GM12878 (cell line): ENCODE measurements around the gene RRP12. TPM values are rescaled to one million over a fixed set of nuclear protein-coding genes. Genes with fewer than 3 reads are reported as not detected.
A peak's percentile ranks its signal among the peaks of the same experiment; 100 is the strongest.

ENCODE experiments used
- ATAC-seq: fragments of 200-7000 bp; cut with Tn5 transposase; 3 replicates; pipeline ENCODE4 v1.9.1; 2020; ENCODE audit warnings: mild to moderate bottlenecking, moderate library complexity
- BruUV-seq: library from RNA; stranded (reverse); fragments of 400-500 nt; replicated peaks from 2 replicates; lab custom pipeline; 2021; lab: Mats Ljungman, UMichigan
- CTCF ChIA-PET: fragments of 300-600 bp; sonication (Branson Sonifier 250); formaldehyde crosslinking; extraction: SDS; loops from one replicate; lab custom pipeline; 2021; ENCODE audit warnings: inconsistent platforms; lab: Yijun Ruan, JAX
- POLR2A ChIA-PET: fragments of 350-600 bp; formaldehyde crosslinking; extraction: SDS; loops from one replicate; lab custom pipeline; 2021; ENCODE audit warnings: inconsistent platforms; lab: Charles Lee
- RAD21 ChIA-PET: fragments of 300-600 bp; sonication (Branson Sonifier 250); formaldehyde crosslinking; loops from one replicate; lab custom pipeline; 2023; ENCODE audit warnings: antibody characterized with exemption; ENCODE audit not compliant: unreplicated experiment; lab: Charles Lee
- SMC1A ChIA-PET: fragments of 300-600 bp; sonication (Branson Sonifier 250); formaldehyde crosslinking; loops from one replicate; lab custom pipeline; 2023; ENCODE audit not compliant: unreplicated experiment, uncharacterized antibody; lab: Charles Lee
- DNase-seq: peaks from one replicate; pipeline ENCODE4 v3.0.0-alpha.2; 2011; ENCODE audit warnings: low read depth, low spot score
- FAIRE-seq: peaks from 3 replicates; lab custom pipeline; 2011; peaks lifted over from hg19 to GRCh38; lab: Jason Lieb, UNC
- H2AFZ ChIP-seq: 2 replicates; pipeline ENCODE4 v1.6.0; 2011; ENCODE audit warnings: low read depth, low read length, control low read depth; ENCODE audit not compliant: control insufficient read depth
- H3K27ac ChIP-seq: 2 replicates; pipeline ENCODE4 v1.5.1; 2011; ENCODE audit warnings: control low read depth; ENCODE audit not compliant: control insufficient read depth, insufficient read depth
- H3K27me3 ChIP-seq, 2 experiments: replicated peaks in 1 of 2; 2 replicates each; pipeline versions ENCODE4 v1.6.0 to v1.6.1; 2011; ENCODE audit warnings: low read length in 1 of 2; ENCODE audit not compliant: control insufficient read depth in 2 of 2, insufficient read depth in 2 of 2
- H3K36me3 ChIP-seq, 2 experiments: 2 replicates each; pipeline ENCODE4 v1.5.1; 2011; ENCODE audit warnings: low read length in 1 of 2; ENCODE audit not compliant: control insufficient read depth in 2 of 2, insufficient read depth in 2 of 2
- H3K4me1 ChIP-seq: 2 replicates; pipeline ENCODE4 v1.6.1; 2011; ENCODE audit warnings: mild to moderate bottlenecking, low read length, moderate library complexity, mixed read lengths; ENCODE audit not compliant: control insufficient read depth, insufficient read depth
- H3K4me2 ChIP-seq: 2 replicates; pipeline ENCODE4 v1.6.0; 2011; ENCODE audit warnings: control low read depth; ENCODE audit not compliant: control insufficient read depth, insufficient read depth
- H3K4me3 ChIP-seq: fragments of 200-600 bp; sonication (generic); 2 replicates; pipeline ENCODE4 v1.5.1; 2016
- H3K79me2 ChIP-seq: 2 replicates; pipeline ENCODE4 v1.6.0; 2011; ENCODE audit warnings: low read length; ENCODE audit not compliant: control insufficient read depth, insufficient read depth
- H3K9ac ChIP-seq: 2 replicates; pipeline ENCODE4 v1.8.0; 2011; ENCODE audit warnings: low read length, control low read depth, mixed read lengths; ENCODE audit not compliant: control insufficient read depth, insufficient read depth
- H3K9me3 ChIP-seq: replicated peaks from 3 replicates; pipeline ENCODE4 v1.5.1; 2011; ENCODE audit warnings: mild to moderate bottlenecking, low read length; ENCODE audit not compliant: control insufficient read depth, insufficient read depth
- H4K20me1 ChIP-seq: 2 replicates; pipeline ENCODE4 v1.6.0; 2011; ENCODE audit not compliant: control insufficient read depth, insufficient read depth
- CHD1 ChIP-seq: IDR thresholded peaks from 2 replicates; pipeline ENCODE4 v1.6.1; 2012; ENCODE audit warnings: low read depth, low read length, improper control_type of control experiment
- ELK1 ChIP-seq: IDR thresholded peaks from 2 replicates; pipeline ENCODE4 v1.6.1; 2012; ENCODE audit warnings: low read depth, low read length, improper control_type of control experiment
- ESRRA ChIP-seq: IDR thresholded peaks from 2 replicates; pipeline ENCODE4 v1.6.1; 2012; ENCODE audit warnings: mild to moderate bottlenecking, low read length, improper control_type of control experiment
- HDAC6 ChIP-seq: fragments of 200-600 bp; sonication (generic); IDR thresholded peaks from one replicate; pipeline ENCODE4 v1.8.0; 2017; ENCODE audit warnings: antibody characterized with exemption; ENCODE audit not compliant: unreplicated experiment
- IRF3 ChIP-seq: fragments of 450-650 bp; IDR thresholded peaks from 2 replicates; pipeline ENCODE4 v1.6.1; 2014; ENCODE audit warnings: mild to moderate bottlenecking
- MAX ChIP-seq: IDR thresholded peaks from 2 replicates; pipeline ENCODE4 v1.6.1; 2012; ENCODE audit warnings: low read depth, low read length, improper control_type of control experiment
- MEF2A ChIP-seq: IDR thresholded peaks from 2 replicates; pipeline ENCODE4 v1.6.1; 2011; ENCODE audit warnings: low read depth, mild to moderate bottlenecking, low read length, moderate library complexity; ENCODE audit not compliant: insufficient read depth
- MYC ChIP-seq: IDR thresholded peaks from 2 replicates; pipeline ENCODE4 v1.6.1; 2011; ENCODE audit warnings: mild to moderate bottlenecking, low read length, moderate library complexity, inconsistent platforms; ENCODE audit not compliant: insufficient read depth, insufficient replicate concordance, insufficient read length, severe bottlenecking
- PKNOX1 ChIP-seq: fragments of 450-650 bp; IDR thresholded peaks from 2 replicates; pipeline ENCODE4 v1.6.1; 2016; ENCODE audit warnings: mild to moderate bottlenecking
- PML ChIP-seq: IDR thresholded peaks from 2 replicates; pipeline ENCODE4 v1.6.1; 2012; ENCODE audit warnings: low read length, inconsistent platforms
- POLR2AphosphoS5 ChIP-seq: IDR thresholded peaks from 2 replicates; pipeline ENCODE4 v1.6.1; 2011; ENCODE audit warnings: mild to moderate bottlenecking, low read length, inconsistent platforms
- RB1 ChIP-seq: fragments of 450-650 bp; formaldehyde crosslinking; IDR thresholded peaks from 2 replicates; pipeline ENCODE4 v1.6.1; 2017; ENCODE audit warnings: mild to moderate bottlenecking, borderline replicate concordance
- ZNF24 ChIP-seq: fragments of 450-650 bp; IDR thresholded peaks from 2 replicates; pipeline ENCODE4 v1.6.1; 2017; ENCODE audit warnings: antibody characterized with exemption, mild to moderate bottlenecking
- WGBS: methylation state at CpG from one replicate; pipeline ENCODE4 v1.1.6; 2016; ENCODE audit warnings: low lambda C conversion rate; ENCODE audit not compliant: insufficient replicate concordance, insufficient coverage; ENCODE audit errors: missing lambda C conversion rate; 5-methylcytosine and 5-hydroxymethylcytosine counted together
- in situ Hi-C: fragments of 300-500 bp; cut with MboI; formaldehyde crosslinking; loops from 9 replicates; pipeline ENCODE4 v1.14.3; 2018; ENCODE audit warnings: mixed read lengths
- intact Hi-C: fragments of 100-400 bp; cut with micrococcal nuclease; formaldehyde crosslinking; loops from one replicate; pipeline ENCODE4 v1.14.2; 2022; ENCODE audit not compliant: unreplicated experiment
- polyA plus RNA-seq, 11 experiments: library from polyadenylated mRNA; depleted of rRNA in 4 of 11; unstranded in 6 of 11; stranded (reverse) in 5 of 11; fragments of >200 nt; fragmentation: Nextera tagmentation in 4 of 11; fragmentation: Illumina TruSeq in 1 of 11; extraction: Ambion mirVana in 4 of 11; extraction: Trizol in 1 of 11; gene quantifications; 1 replicate in 1 of 11; 2 replicates in 10 of 11; pipeline versions ENCODE4 v1.2.1 to v1.2.3, GENCODE V29; 2011 to 2016; ENCODE audit warnings: inconsistent platforms in 2 of 11, missing spikeins in 2 of 11, low read depth in 1 of 11
- total RNA-seq, 4 experiments: library from RNA; depleted of rRNA in 3 of 4; stranded (reverse); fragments of >200 nt in 3 of 4; fragmentation: Illumina TruSeq in 1 of 4; extraction: Trizol in 1 of 4; gene quantifications; 2 replicates each; pipeline versions ENCODE4 v1.2.1 to v1.2.3, GENCODE V29; 2013 to 2021
- TF ChIP-seq, protein P1 (sequence below): fragments of 450-650 bp; IDR thresholded peaks from 2 replicates; pipeline ENCODE4 v1.6.1; 2018; ENCODE audit warnings: borderline replicate concordance, mild to moderate bottlenecking; ENCODE audit not compliant: partially characterized antibody

The RRP12 gene
- total and polyA plus RNA-seq, 10 of the 15 experiments (the other 5 are each of a cell fraction or from before 2014, with no cell fraction given): 5.3 to 48.7 (median 16.8) TPM

DNA sequence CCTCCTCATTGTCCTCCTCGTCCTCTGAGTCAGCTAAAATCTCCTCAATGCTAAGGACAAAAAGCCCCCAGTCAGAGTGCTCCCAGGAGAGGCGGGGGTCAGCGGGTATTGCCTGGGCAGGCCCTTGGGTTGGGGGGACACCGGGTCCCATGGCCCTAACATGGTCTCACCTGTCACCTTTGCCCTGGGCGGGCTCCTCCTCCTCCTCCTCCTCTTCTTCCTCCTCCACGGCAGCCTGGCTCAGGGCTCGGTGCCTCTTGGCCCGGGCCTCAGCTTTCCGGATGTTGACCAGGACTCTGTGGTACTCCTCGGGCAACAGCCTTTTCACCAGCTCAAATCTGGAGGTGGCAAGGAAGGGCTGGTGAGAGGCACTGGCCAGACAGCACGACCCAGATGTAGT is 34.6 kb downstream of the RRP12 start (continued):
- no peak for TF ChIP-seq RB1
- no peak for TF ChIP-seq MYC
- no peak for TF ChIP-seq POLR2AphosphoS5
- no peak for TF ChIP-seq MAX
- no peak for TF ChIP-seq CHD1
- TF ChIP-seq ZNF24: no peak
- no peak for TF ChIP-seq ESRRA

- H3K27me3 ChIP-seq: no peaks in the 10 kb centered on the region
- WGBS: 37% methylated on average over 19 of the region's 19 CpGs
- ATAC-seq (no peak), DNase-seq (no peak), FAIRE-seq (no peak)
- H3K36me3 ChIP-seq: peaks cover 10 to 18% of the 10 kb centered on the region in 2 experiments
- intact Hi-C loops (no loop called here), in situ Hi-C loops (no loop called here)
- H3K9me3 ChIP-seq: no peaks in the 10 kb centered on the region
- H3K79me2 ChIP-seq: no peaks in the 10 kb centered on the region
- 0 out of 2 replicates have a peak overlapping the region, but pooled peaks have one; percentile 6 for H3K27ac ChIP-seq
- H3K4me3 ChIP-seq: no peak overlapping the region
- H3K4me1 ChIP-seq: no peaks in the 10 kb centered on the region; the same call in 1 of the 2 replicates
- ChIA-PET SMC1A (no interaction called here), RAD21 (no interaction called here), CTCF (interaction anchor here (0.6 kb wide), 1 partner anchor 35 kb away, joined by 3 read pairs; the partner anchor contains the start of gene RRP12), POLR2A (no interaction called here)
- no TSS peak for BruUV-seq
- H3K4me2 ChIP-seq: no peak overlapping the region
- no peak overlapping the region; the same call in 1 of the 2 replicates for H2AFZ ChIP-seq
- no peak overlapping the region for H3K9ac ChIP-seq
- no peaks in the 10 kb centered on the region for H4K20me1 ChIP-seq
- TF ChIP-seq IRF3: no peak
- TF ChIP-seq PML: no peak
- no peak for TF ChIP-seq ELK1
- TF ChIP-seq MEF2A: no peak
- no peak for TF ChIP-seq PKNOX1
- TF ChIP-seq HDAC6: no peak
- TF ChIP-seq, protein P1, sequence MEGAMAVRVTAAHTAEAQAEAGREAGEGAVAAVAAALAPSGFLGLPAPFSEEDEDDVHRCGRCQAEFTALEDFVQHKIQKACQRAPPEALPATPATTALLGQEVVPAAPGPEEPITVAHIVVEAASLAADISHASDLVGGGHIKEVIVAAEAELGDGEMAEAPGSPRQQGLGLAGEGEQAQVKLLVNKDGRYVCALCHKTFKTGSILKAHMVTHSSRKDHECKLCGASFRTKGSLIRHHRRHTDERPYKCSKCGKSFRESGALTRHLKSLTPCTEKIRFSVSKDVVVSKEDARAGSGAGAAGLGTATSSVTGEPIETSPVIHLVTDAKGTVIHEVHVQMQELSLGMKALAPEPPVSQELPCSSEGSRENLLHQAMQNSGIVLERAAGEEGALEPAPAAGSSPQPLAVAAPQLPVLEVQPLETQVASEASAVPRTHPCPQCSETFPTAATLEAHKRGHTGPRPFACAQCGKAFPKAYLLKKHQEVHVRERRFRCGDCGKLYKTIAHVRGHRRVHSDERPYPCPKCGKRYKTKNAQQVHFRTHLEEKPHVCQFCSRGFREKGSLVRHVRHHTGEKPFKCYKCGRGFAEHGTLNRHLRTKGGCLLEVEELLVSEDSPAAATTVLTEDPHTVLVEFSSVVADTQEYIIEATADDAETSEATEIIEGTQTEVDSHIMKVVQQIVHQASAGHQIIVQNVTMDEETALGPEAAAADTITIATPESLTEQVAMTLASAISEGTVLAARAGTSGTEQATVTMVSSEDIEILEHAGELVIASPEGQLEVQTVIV: no peak
Observed at GRCh38 chr10:97365761-97366351, 35.3 kb downstream of the RRP12 start.
